GM21723 (cell line): ENCODE measurements around the gene SLC37A1.

Experiments used
- ATAC-seq: cut with Tn5 transposase; IDR thresholded peaks from one replicate; pipeline ENCODE4 v1.9.1; 2021; ENCODE audit warnings: mild to moderate bottlenecking, moderate library complexity; ENCODE audit not compliant: unreplicated experiment

The SLC37A1 gene

GRCh38 chr21:42542196-42542595, 28.5 kb downstream of the SLC37A1 start:
- no peak for ATAC-seq

DNA sequence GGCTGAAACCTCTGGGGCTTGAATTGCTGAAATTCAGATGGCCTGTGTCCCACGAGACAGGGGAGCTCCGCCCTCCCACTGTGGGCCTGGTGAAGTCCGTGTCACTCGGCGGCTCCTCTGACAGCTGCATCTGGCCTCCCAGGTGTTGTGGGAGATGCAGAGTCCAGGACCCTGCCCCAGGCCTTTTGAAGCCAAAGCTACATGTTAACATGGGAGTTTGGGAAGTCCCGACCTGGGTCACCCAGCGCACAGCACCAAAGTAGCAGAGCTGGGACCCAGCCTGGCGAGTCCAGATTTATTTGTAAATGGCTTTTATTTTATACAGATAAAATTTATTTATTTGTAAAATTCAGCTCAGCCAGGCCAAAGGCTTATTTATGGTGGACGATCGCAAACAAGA, 28.9 kb downstream of the SLC37A1 start:
- ATAC-seq, result no peak

DNA sequence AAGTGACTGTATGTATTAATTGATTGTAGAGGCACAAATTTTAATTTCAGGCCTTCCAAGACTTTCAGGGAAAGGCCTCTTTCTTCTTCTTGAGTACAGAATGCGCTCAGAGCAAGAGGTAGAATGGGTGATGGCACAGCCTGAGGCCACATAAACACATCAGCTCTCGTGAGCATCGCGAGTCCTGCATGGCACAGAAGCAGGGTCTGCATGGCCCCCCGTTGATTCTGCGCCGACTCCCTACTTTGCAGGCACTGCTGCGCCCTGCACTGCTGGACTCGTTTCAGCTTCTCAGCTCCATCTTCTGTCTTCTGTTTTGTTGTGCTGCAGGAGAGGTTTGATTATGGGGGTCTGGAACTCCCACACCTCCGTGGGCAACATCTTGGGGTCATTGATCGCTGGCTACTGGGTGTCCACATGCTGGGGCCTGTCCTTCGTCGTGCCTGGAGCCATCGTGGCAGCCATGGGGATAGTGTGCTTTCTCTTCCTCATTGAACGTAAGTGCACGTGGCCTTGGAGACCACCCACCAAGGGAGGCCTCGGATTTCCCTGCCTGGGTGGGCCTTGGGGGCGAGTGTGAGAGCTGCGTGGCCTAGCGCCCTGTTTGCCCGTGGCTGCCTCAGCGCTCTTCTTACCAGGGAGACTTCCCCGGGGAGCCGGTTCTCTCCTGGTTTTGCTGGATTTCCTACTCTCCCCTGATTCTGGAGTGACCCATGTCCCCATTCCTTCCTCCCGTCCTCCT, 29.6 kb downstream of the SLC37A1 start:
- no peak for ATAC-seq

GRCh38 chr21:42544544-42544943, 30.9 kb downstream of the SLC37A1 start:
- ATAC-seq, result no peak

DNA sequence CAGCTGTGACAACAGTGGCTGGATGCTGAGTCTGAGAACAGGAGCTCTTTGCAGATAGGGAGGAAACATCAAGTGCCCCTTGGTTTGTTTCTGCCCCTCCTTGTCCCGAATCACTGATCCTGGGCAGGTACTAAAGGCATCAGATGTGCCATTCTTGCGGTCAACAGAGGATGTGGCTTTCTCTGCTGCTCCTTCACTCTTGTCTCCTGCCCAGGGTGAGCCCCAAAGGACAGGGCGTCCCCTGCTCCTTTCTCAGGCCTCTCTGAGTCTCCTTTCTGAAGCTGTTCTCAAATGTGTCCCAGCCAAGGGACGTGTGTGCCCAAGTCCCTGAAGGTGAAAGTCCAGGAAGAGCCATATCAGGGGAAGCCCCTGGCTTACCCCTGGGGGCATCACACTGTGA, 31.7 kb downstream of the SLC37A1 start:
- ATAC-seq, result no peak

- no peak for ATAC-seq
Measured at GRCh38 chr21:42545745-42546144, 32.1 kb downstream of the SLC37A1 start.

DNA sequence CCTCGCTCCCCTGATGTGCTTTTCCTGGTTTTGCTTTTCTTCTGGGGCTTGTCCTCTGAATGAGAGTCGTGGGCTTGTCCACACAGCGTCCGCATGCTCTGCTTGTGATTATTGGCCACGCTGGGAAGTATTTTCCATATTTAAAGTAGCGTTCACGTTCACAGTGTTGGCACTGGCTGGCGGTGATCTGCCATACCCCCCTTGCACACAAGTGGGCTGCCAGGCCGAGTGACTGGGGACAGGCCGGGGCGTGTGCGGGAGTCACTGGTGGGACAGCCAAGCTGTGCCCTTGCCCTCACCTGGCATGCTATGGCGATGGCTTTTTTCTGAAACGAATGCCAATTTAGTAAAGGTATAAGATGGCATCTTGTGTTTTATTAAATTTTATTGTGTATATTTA, 32.8 kb downstream of the SLC37A1 start:
- ATAC-seq, result no peak

DNA sequence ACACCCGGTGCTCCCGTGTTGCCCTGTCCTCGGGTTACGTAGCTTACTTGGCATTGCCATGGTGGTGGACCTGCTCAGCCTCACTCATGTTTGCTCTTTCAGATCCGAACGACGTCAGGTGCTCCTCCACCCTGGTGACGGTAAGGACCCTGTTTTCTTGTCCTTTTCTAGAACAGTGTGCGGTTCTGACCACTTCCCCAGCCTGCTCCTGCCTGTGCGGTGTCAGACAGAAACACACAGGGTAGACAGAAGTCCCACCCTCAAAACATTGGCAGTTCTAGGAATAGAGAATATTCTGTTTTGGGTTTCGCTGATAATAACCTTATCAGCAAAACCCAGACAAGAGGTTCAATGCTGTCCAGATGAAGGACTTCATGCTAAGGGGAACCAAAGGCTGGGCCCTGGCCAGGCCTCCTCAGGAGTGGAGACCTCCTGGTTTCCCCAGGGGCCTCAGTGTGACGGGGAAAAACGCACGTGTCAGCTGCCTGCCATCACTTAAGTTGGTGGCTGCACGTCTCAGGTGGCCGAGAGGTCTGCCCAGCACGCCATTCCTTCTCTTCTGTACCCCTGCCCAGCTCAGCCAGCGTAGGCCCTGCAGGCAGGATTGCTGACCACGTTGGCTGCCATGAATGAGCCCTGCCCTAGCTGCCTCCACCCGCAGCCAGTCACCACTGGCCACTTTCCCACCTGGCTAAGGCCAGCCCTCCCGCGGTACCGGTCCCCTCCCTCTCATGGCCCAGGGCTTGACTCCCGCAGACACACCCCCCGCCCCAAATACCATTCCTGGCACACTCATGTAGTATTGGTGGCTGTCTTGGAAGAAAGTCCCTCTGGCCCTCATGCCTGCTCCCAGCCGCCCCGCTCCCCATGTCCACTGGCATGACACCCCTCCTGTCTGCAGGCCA, 33.6 kb downstream of the SLC37A1 start:
- ATAC-seq, result no peak

GRCh38 chr21:42547906-42548365, 34.3 kb downstream of the SLC37A1 start:
- no peak for ATAC-seq

GRCh38 chr21:42548687-42549406, 35.2 kb downstream of the SLC37A1 start:
- ATAC-seq, result no peak

DNA sequence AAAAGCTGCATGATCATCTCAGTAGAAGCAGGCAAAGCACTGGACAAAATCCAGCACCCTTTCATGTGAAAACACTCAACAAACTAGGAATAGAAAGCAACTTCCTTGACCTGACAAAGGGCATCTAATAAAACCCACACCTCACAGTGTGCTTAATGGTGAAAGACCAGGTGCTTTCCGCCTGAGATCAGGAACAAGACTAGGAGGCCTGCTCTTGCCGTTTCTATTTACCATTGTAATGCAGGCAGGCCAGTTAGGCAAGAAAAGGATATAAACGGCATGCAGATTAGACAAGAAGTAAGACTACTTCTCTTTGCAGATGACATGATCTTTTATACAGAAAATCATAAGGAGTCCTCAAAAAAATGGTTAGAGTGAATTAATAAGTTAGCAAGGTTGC, 37.2 kb downstream of the SLC37A1 start:
- ATAC-seq, result no peak

DNA sequence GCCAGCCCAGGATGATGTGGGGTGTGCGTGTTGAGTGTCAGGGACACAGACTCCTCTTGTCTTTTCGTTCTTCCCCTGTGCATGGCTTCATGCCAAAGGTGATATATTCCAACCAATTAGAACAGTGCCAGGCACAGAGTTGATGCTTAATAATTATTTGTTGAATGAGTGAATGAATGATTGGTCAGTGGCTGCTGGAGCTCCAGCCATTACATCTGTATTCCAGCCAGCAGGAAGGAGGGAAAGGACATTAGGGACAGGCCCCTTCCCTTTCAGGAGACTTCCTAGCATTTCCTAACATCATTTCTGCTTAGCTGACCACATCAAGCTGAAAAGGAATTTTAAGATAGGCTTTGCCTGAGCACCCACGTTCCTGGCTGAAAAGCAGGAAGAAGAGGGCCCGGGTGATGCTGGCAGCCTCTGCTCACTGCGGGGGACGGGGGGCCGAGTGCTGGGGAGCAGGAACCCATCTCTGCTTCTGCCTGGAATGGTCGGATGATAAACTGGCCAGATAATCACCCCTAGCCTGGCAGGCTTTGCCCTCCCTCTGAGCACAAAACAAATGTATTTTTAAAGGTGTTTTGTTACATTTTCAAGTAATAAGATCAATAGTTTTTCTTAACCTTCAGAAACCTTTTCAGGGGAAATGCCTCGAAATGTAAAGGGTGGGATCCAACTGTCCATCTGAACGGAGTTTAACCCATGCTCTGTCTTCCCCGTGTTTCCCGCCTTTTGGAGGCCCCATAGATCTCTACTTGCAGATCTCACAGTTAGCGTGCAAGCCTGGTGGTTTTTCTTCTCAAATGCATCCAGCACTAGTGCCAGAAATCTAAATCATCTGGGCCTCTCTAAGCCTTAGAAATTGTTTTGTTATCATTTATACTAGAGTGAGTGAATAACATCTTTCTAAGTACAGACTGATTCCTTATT, 39.0 kb downstream of the SLC37A1 start:
- no peak for ATAC-seq

DNA sequence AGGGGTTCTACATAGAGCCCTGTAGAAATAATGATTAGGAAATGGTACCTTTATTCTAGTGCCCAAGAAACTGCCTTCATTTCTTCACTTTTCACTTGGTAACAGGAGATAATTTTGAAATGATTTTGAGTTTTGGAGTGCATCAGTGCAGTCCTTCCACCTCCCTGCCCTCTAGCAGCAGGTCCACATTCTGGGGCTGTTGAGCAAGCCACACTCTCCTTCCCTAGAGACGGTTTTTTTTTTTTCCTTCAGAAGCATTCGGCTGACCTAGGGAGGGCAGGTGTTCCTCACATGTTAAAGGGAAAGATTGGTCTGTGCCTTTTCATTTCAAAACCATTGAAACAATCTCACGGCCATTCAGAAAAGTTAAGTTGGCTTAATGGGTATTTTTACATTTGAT, 39.8 kb downstream of the SLC37A1 start:
- no peak for ATAC-seq

- ATAC-seq, result no peak
Measured at GRCh38 chr21:42554251-42554961, 40.8 kb downstream of the SLC37A1 start.

GRCh38 chr21:42555756-42556438, 42.2 kb downstream of the SLC37A1 start:
- no peak for ATAC-seq

DNA sequence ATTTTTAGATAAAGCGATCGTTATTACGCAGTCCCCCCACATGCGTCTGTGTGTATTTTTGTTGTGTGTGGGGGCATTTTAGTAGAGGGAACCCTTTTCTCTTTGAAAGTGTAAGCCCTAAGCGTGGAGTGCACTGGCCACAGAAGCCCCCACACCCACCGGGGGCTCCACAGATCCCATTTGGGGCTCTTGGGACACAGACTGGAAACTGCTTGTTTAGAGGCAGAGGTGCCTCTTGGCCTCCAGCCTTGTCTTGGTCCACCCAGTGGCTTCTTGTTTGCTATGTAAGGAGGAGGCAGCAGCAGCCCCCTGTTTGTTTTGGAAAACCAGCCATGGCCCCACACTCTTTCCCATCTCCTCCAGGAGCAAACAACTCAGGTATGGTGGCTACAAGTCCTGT, 42.8 kb downstream of the SLC37A1 start:
- ATAC-seq, result no peak

- no peak for ATAC-seq
Measured at GRCh38 chr21:42556960-42557359, 43.3 kb downstream of the SLC37A1 start.

GRCh38 chr21:42557420-42557819, 43.8 kb downstream of the SLC37A1 start:
- no peak for ATAC-seq

GRCh38 chr21:42558368-42558767, 44.7 kb downstream of the SLC37A1 start:
- no peak for ATAC-seq
